Measurements from ENCODE around the gene TNRC6B.

Gene TNRC6B

GRCh38 chr22:40237241-40237640, 59.5 kb downstream of the TNRC6B start:
- TF ChIP-seq CTCF (IDR thresholded peaks at IDR 0.05; ENCODE audit: borderline replicate concordance, insufficient read depth, low read depth, low read length) = no peak
- H3K4me3 ChIP-seq (ENCODE audit: low read depth, low read length) = no peak overlapping the region

- H3K4me3 ChIP-seq (ENCODE audit: low read depth, low read length) = no peak overlapping the region
- no peak for TF ChIP-seq CTCF (IDR thresholded peaks at IDR 0.05; ENCODE audit: borderline replicate concordance, insufficient read depth, low read depth, low read length)
Observed at GRCh38 chr22:40237788-40238424, 60.2 kb downstream of the TNRC6B start.

- H3K4me3 ChIP-seq (ENCODE audit: low read depth, low read length) = no peak overlapping the region
- TF ChIP-seq CTCF (IDR thresholded peaks at IDR 0.05; ENCODE audit: borderline replicate concordance, insufficient read depth, low read depth, low read length) = no peak
Observed at GRCh38 chr22:40238425-40239344, 61.0 kb downstream of the TNRC6B start.

GRCh38 chr22:40239345-40239683, 61.6 kb downstream of the TNRC6B start:
- H3K4me3 ChIP-seq (ENCODE audit: low read depth, low read length) = no peak overlapping the region
- TF ChIP-seq CTCF (IDR thresholded peaks at IDR 0.05; ENCODE audit: borderline replicate concordance, insufficient read depth, low read depth, low read length) = no peak

GRCh38 chr22:40240160-40240559, 62.4 kb downstream of the TNRC6B start:
- no peak overlapping the region for H3K4me3 ChIP-seq (ENCODE audit: low read depth, low read length)
- TF ChIP-seq CTCF (IDR thresholded peaks at IDR 0.05; ENCODE audit: borderline replicate concordance, insufficient read depth, low read depth, low read length) = no peak

GRCh38 chr22:40240686-40241085, 63.0 kb downstream of the TNRC6B start:
- no peak overlapping the region for H3K4me3 ChIP-seq (ENCODE audit: low read depth, low read length)
- no peak for TF ChIP-seq CTCF (IDR thresholded peaks at IDR 0.05; ENCODE audit: borderline replicate concordance, insufficient read depth, low read depth, low read length)
